ENCODE measurements around the gene HEPN1. TPM values are rescaled to one million over a fixed set of nuclear protein-coding genes. Genes with fewer than 3 reads are reported as not detected.
"Not testable (repeated sequence)": the region's sequence is repeated elsewhere in the genome, so short reads cannot be mapped to it uniquely, and the experiment has no call there.

The HEPN1 gene
- total RNA-seq, 4 donors from 2014 or later, result 0.56 TPM; not detected in 3

- DNase-seq (ENCODE audit: low spot score) (no peak), ATAC-seq (ENCODE audit: low FRiP score) (no peak)
- TF ChIP-seq, protein P1, sequence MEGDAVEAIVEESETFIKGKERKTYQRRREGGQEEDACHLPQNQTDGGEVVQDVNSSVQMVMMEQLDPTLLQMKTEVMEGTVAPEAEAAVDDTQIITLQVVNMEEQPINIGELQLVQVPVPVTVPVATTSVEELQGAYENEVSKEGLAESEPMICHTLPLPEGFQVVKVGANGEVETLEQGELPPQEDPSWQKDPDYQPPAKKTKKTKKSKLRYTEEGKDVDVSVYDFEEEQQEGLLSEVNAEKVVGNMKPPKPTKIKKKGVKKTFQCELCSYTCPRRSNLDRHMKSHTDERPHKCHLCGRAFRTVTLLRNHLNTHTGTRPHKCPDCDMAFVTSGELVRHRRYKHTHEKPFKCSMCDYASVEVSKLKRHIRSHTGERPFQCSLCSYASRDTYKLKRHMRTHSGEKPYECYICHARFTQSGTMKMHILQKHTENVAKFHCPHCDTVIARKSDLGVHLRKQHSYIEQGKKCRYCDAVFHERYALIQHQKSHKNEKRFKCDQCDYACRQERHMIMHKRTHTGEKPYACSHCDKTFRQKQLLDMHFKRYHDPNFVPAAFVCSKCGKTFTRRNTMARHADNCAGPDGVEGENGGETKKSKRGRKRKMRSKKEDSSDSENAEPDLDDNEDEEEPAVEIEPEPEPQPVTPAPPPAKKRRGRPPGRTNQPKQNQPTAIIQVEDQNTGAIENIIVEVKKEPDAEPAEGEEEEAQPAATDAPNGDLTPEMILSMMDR (IDR thresholded peaks at IDR 0.05), result no peak
These were observed 31.7 kb downstream of the HEPN1 start for GRCh38 chr11:124950601-124951330.

- DNase-seq (ENCODE audit: low spot score) (no peak), ATAC-seq (ENCODE audit: low FRiP score) (no peak)
- TF ChIP-seq, protein P1 (IDR thresholded peaks at IDR 0.05), result no peak
These were observed 32.3 kb downstream of the HEPN1 start for GRCh38 chr11:124951341-124951740.

DNA sequence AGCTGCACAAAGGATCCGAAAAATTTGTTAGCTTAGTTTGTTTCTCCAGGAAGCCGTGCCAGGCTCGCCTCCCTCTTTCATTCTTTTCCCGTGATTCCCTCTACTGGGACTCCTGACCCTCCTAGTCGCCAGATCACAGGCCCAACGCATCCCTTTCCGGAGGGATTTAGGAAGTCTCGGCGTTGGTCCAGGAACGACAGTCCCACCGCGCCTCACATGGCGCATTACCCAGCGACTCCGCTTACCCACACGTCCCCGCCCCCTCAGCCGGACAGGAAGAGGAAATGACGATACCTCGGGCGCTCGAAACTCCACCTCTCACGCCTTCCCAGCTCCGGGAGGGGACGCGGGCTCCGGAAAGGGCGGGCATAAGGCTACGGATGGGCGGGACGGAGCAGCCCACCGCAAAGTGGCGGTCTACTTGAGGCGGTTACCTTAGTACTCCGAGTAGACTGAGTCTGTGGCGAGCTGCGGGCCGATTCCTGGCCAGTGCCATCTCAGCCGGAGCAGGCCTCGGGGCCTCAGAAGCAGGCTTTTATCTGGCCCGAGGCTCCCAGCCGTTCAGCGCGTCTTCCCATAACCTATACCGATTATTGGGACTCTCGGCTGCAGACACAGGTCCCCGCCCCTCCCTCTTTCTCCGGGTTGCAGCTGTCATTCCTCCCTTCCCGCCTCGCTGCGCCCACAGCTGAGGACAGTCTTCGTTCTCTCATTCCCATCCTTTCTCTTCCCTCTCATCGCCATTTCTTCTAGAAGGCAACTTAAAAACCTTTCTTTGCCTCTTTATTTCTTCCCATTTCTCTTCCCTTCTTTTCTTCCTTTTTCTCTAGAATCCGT, 34.9 kb downstream of the HEPN1 start, which contains the start of gene CCDC15:
CCDC15 (plus strand) TSS at position 450 of the 837 bp plus-strand sequence. CDS start 531 bp downstream, outside the sequence.
- ATAC-seq (ENCODE audit: low FRiP score), result peak; percentile 100
- DNase-seq (ENCODE audit: low spot score), result peak; percentile 92
- TF ChIP-seq, protein P1 (IDR thresholded peaks at IDR 0.05), result no peak

DNA sequence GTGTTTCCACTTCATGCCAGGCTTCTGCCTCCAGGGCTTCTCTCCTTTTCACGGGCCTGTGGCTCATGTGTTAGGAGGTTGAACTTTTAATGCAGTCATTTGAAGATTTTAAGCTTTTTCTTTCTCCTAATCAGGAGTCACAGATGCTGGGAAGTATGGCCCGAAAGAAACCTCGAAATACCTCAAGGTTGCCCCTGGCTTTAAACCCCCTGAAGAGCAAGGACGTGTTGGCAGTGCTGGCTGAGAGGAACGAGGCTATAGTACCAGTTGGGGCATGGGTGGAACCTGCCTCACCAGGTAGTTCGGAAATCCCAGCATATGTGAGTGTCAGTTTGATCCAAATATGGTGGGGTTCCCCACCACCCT, 35.5 kb downstream of the HEPN1 start:
- DNase-seq (ENCODE audit: low spot score) (no peak), ATAC-seq (ENCODE audit: low FRiP score) (no peak)
- TF ChIP-seq, protein P1 (IDR thresholded peaks at IDR 0.05), result no peak

DNA sequence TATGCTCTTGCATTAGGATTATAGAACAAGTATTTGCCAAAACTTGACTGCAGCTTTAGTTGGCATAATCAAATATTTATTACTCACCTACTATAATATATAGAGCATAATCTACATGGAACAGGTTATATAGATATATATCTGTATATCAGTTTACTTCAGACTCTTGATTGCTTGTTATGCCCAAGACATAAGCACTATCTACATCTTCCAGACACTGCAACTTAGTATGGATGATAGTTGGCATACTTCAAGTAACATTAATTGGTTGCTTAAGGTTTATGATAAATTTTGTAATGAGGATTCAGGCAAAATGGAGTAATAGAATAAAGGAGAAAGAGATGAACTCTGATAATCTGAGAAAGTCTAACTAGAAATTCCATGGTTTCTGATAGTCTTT, 36.0 kb downstream of the HEPN1 start:
- ATAC-seq (ENCODE audit: low FRiP score) (no peak), DNase-seq (ENCODE audit: low spot score) (no peak)
- TF ChIP-seq, protein P1 (IDR thresholded peaks at IDR 0.05), result no peak

- DNase-seq (ENCODE audit: low spot score) (no peak), ATAC-seq (ENCODE audit: low FRiP score) (peak; percentile 73)
- TF ChIP-seq, protein P1 (IDR thresholded peaks at IDR 0.05), result no peak
These were observed 43.0 kb downstream of the HEPN1 start for GRCh38 chr11:124961972-124962609.

- not testable (repeated sequence) for ATAC-seq (ENCODE audit: low FRiP score); DNase-seq (ENCODE audit: low spot score)
These were observed 49.1 kb downstream of the HEPN1 start for GRCh38 chr11:124968197-124968596.
